Neural progenitor cell (in vitro differentiated cells): ENCODE data around the gene MYRIP. TPM values are rescaled to one million over a fixed set of nuclear protein-coding genes. Genes with fewer than 3 reads are reported as not detected.
"Not testable (repeated sequence)": the region's sequence is repeated elsewhere in the genome, so short reads cannot be mapped to it uniquely, and the experiment has no call there.

Experiments
- DNase-seq: peaks from one replicate; pipeline ENCODE4 v3.0.0-alpha.2; 2016; ENCODE audit warnings: low spot score
- H2AFZ ChIP-seq: fragments of 200-600 bp; sonication (generic); replicated peaks from 2 replicates; pipeline ENCODE4 v1.6.1; 2016; ENCODE audit warnings: antibody characterized with exemption
- H3F3A ChIP-seq: fragments of 200-600 bp; sonication (generic); 2 replicates; pipeline ENCODE4 v1.6.1; 2016; ENCODE audit warnings: antibody characterized with exemption, low read depth
- H3K27ac ChIP-seq: fragments of 200-600 bp; sonication (generic); 2 replicates; pipeline ENCODE4 v1.5.1; 2016; ENCODE audit warnings: mild to moderate bottlenecking
- H3K27me3 ChIP-seq: fragments of 200-600 bp; sonication (generic); 2 replicates; pipeline ENCODE4 v1.6.1; 2016; ENCODE audit warnings: mild to moderate bottlenecking, moderate library complexity
- H3K36me3 ChIP-seq: fragments of 200-600 bp; sonication (generic); 2 replicates; pipeline ENCODE4 v1.5.1; 2016
- H3K4me1 ChIP-seq: fragments of 200-600 bp; sonication (generic); 2 replicates; pipeline ENCODE4 v1.6.1; 2016; ENCODE audit warnings: mixed run types
- H3K4me2 ChIP-seq: fragments of 200-600 bp; sonication (generic); 2 replicates; pipeline ENCODE4 v1.6.1; 2016
- H3K4me3 ChIP-seq: fragments of 200-600 bp; sonication (generic); 2 replicates; pipeline ENCODE4 v1.5.1; 2016
- H3K79me2 ChIP-seq: fragments of 200-600 bp; sonication (generic); 2 replicates; pipeline ENCODE4 v1.6.1; 2016; ENCODE audit warnings: low read depth
- H3K9ac ChIP-seq: fragments of 200-600 bp; sonication (generic); 2 replicates; pipeline ENCODE4 v1.6.1; 2016
- H3K9me3 ChIP-seq: fragments of 200-600 bp; sonication (generic); 2 replicates; pipeline ENCODE4 v1.5.1; 2016; ENCODE audit warnings: low read depth
- H4K20me1 ChIP-seq: fragments of 200-600 bp; sonication (generic); 2 replicates; pipeline ENCODE4 v1.6.1; 2016; ENCODE audit warnings: low read depth
- H3K27ac Mint-ChIP-seq: 3 replicates; pipeline ENCODE4 v1.8.0; 2021; ENCODE audit warnings: mixed read lengths
- H3K27me3 Mint-ChIP-seq: 2 replicates; pipeline ENCODE4 v1.8.0; 2022; ENCODE audit warnings: low read depth, mild to moderate bottlenecking, inconsistent platforms, moderate library complexity, mixed read lengths; ENCODE audit not compliant: insufficient read depth
- H3K36me3 Mint-ChIP-seq: 3 replicates; pipeline ENCODE4 v1.8.0; 2021; ENCODE audit warnings: mixed read lengths
- H3K4me1 Mint-ChIP-seq: 3 replicates; pipeline ENCODE4 v1.8.0; 2021; ENCODE audit warnings: mixed read lengths
- H3K4me3 Mint-ChIP-seq: 3 replicates; pipeline ENCODE4 v1.8.0; 2021; ENCODE audit warnings: mild to moderate bottlenecking, moderate library complexity, mixed read lengths
- H3K9me3 Mint-ChIP-seq: 3 replicates; pipeline ENCODE4 v1.8.0; 2020; ENCODE audit warnings: mixed read lengths
- CTCF ChIP-seq: fragments of 200-600 bp; sonication (generic); IDR thresholded peaks from 2 replicates; pipeline ENCODE4 v1.5.1; 2017; ENCODE audit warnings: antibody characterized with exemption, mild to moderate bottlenecking
- EZH2 ChIP-seq: fragments of 200-600 bp; sonication (generic); IDR thresholded peaks from 2 replicates; pipeline ENCODE4 v1.6.1; 2017; ENCODE audit warnings: antibody characterized with exemption, mild to moderate bottlenecking, moderate library complexity
- EZH2phosphoT487 ChIP-seq: fragments of 200-600 bp; sonication (generic); IDR thresholded peaks from 2 replicates; pipeline ENCODE4 v1.6.1; 2017; ENCODE audit warnings: antibody characterized with exemption
- total RNA-seq: library from RNA; depleted of rRNA; stranded (reverse); fragments of >200 nt; gene quantifications from 2 replicates; pipeline ENCODE4 v1.2.3, GENCODE V29; 2015; ENCODE audit warnings: low replicate concordance

MYRIP gene
- total RNA-seq, 1 donor from 2014 or later, result 0.62 TPM

GRCh38 chr3:39791603-39792002 lies 17.8 kb upstream of the MYRIP start:
- H3K4me3 Mint-ChIP-seq, result no peak overlapping the region
- Histone ChIP-seq H3K4me1 (no peaks in the 10 kb centered on the region), H3K27ac (no peak overlapping the region), H4K20me1 (no peaks in the 10 kb centered on the region), H3K4me2 (no peak overlapping the region), H3F3A (no peaks in the 10 kb centered on the region), H3K4me3 (no peak overlapping the region), H3K27me3 (no peaks in the 10 kb centered on the region), H3K9ac (no peak overlapping the region), H3K9me3 (no peaks in the 10 kb centered on the region), H2AFZ (no peak overlapping the region), H3K36me3 (no peaks in the 10 kb centered on the region), H3K79me2 (no peaks in the 10 kb centered on the region)
- TF ChIP-seq CTCF, result no peak
- TF ChIP-seq EZH2phosphoT487, result no peak
- TF ChIP-seq EZH2, result no peak
- H3K27me3 Mint-ChIP-seq, result no peaks in the 10 kb centered on the region
- no peak for DNase-seq
- no peak overlapping the region for H3K27ac Mint-ChIP-seq
- no peaks in the 10 kb centered on the region for H3K36me3 Mint-ChIP-seq
- H3K9me3 Mint-ChIP-seq, result no peaks in the 10 kb centered on the region
- H3K4me1 Mint-ChIP-seq, result no peaks in the 10 kb centered on the region

- Histone ChIP-seq H3K36me3 (no peaks in the 10 kb centered on the region), H3F3A (no peaks in the 10 kb centered on the region), H3K79me2 (no peaks in the 10 kb centered on the region), H3K27ac (no peak overlapping the region), H3K9me3 (no peaks in the 10 kb centered on the region), H2AFZ (no peak overlapping the region), H3K27me3 (no peaks in the 10 kb centered on the region), H3K9ac (no peak overlapping the region), H3K4me1 (no peaks in the 10 kb centered on the region), H4K20me1 (no peaks in the 10 kb centered on the region), H3K4me3 (no peak overlapping the region), H3K4me2 (no peak overlapping the region)
- Mint-ChIP-seq H3K9me3 (no peaks in the 10 kb centered on the region), H3K4me3 (no peak overlapping the region), H3K36me3 (no peaks in the 10 kb centered on the region), H3K27me3 (peaks cover 10% of the 10 kb centered on the region), H3K27ac (no peak overlapping the region), H3K4me1 (no peaks in the 10 kb centered on the region)
- TF ChIP-seq EZH2phosphoT487, result no peak
- no peak for TF ChIP-seq CTCF
- TF ChIP-seq EZH2, result no peak
- DNase-seq, result no peak
These were observed 14.5 kb upstream of the MYRIP start for GRCh38 chr3:39794880-39795279.

- peaks cover 23% of the 10 kb centered on the region for H3K27me3 Mint-ChIP-seq
- H3K9ac ChIP-seq, result no peak overlapping the region
These were observed 8.2 kb upstream of the MYRIP start for GRCh38 chr3:39801216-39801615.

GRCh38 chr3:39802486-39802885 lies 6.9 kb upstream of the MYRIP start:
- H3K9ac ChIP-seq, DNase-seq, H3K4me3 ChIP-seq, H3K36me3 ChIP-seq, H3K4me1 ChIP-seq, H3F3A ChIP-seq, H3K79me2 ChIP-seq, H3K4me2 ChIP-seq, H3K4me1 Mint-ChIP-seq, H3K9me3 ChIP-seq, H3K36me3 Mint-ChIP-seq, H2AFZ ChIP-seq, H4K20me1 ChIP-seq, H3K27ac ChIP-seq, H3K9me3 Mint-ChIP-seq, H3K27ac Mint-ChIP-seq, H3K4me3 Mint-ChIP-seq: not testable (repeated sequence)
- H3K27me3 Mint-ChIP-seq, result peaks cover 31% of the 10 kb centered on the region
- peaks cover 31% of the 10 kb centered on the region for H3K27me3 ChIP-seq

More at GRCh38 chr3:39801216-39801615, 8.2 kb upstream of the MYRIP start:
- Mint-ChIP-seq H3K4me3 (no peak overlapping the region), H3K9me3 (no peaks in the 10 kb centered on the region), H3K4me1 (peaks cover 3% of the 10 kb centered on the region), H3K36me3 (no peaks in the 10 kb centered on the region), H3K27ac (no peak overlapping the region)
- no peak for TF ChIP-seq EZH2
- no peak for TF ChIP-seq EZH2phosphoT487
- Histone ChIP-seq H3K4me3 (no peak overlapping the region), H3K4me2 (no peak overlapping the region), H2AFZ (no peak overlapping the region), H4K20me1 (no peaks in the 10 kb centered on the region), H3K79me2 (no peaks in the 10 kb centered on the region), H3K27me3 (peaks cover 18% of the 10 kb centered on the region), H3K4me1 (no peaks in the 10 kb centered on the region), H3K9me3 (no peaks in the 10 kb centered on the region), H3K27ac (no peak overlapping the region), H3K36me3 (no peaks in the 10 kb centered on the region), H3F3A (no peaks in the 10 kb centered on the region)
- no peak for DNase-seq
